Esophagus mucosa (tissue), 1 donor: Measurements from ENCODE around the gene NT5C1A. TPM values are rescaled to one million over a fixed set of nuclear protein-coding genes. Genes with fewer than 3 reads are reported as not detected.
A peak's percentile ranks its signal among the peaks of the same experiment; 100 is the strongest.

ENCODE experiments used
- ATAC-seq: fragments of 200-7000 bp; cut with Tn5 transposase; one replicate; pipeline ENCODE4 v1.9.1; 2020
- total RNA-seq: library from RNA; stranded (reverse); gene quantifications from one replicate; pipeline ENCODE4 v1.2.4, GENCODE V29; 2023
- donor health status: DM: yes; HTN: yes; CAD: no.

The NT5C1A gene
- total RNA-seq, 1 donor from 2014 or later = not detected

- ATAC-seq = no peak
Measured at GRCh38 chr1:39635205-39635870, 36.6 kb downstream of the NT5C1A start.

GRCh38 chr1:39633422-39633821 lies 38.5 kb downstream of the NT5C1A start:
- no peak for ATAC-seq

- peak; percentile 34 for ATAC-seq
Measured at GRCh38 chr1:39632682-39633417, 39.1 kb downstream of the NT5C1A start.

- no peak for ATAC-seq
Measured at GRCh38 chr1:39632323-39632681, 39.6 kb downstream of the NT5C1A start.

GRCh38 chr1:39631361-39632322 lies 40.3 kb downstream of the NT5C1A start:
- ATAC-seq = no peak

- ATAC-seq = no peak
Measured at GRCh38 chr1:39628807-39629350, 43.0 kb downstream of the NT5C1A start.

- no peak for ATAC-seq
Measured at GRCh38 chr1:39626646-39627045, 45.3 kb downstream of the NT5C1A start.

- ATAC-seq = peak; percentile 38
Measured at GRCh38 chr1:39625462-39626273, 46.2 kb downstream of the NT5C1A start.

GRCh38 chr1:39625009-39625408 lies 46.9 kb downstream of the NT5C1A start:
- ATAC-seq = no peak

- no peak for ATAC-seq
Measured at GRCh38 chr1:39623053-39623452, 48.9 kb downstream of the NT5C1A start.

GRCh38 chr1:39622427-39622826 lies 49.5 kb downstream of the NT5C1A start:
- no peak for ATAC-seq

- no peak for ATAC-seq
Measured at GRCh38 chr1:39620659-39621165, 51.2 kb downstream of the NT5C1A start.

- no peak for ATAC-seq
Measured at GRCh38 chr1:39617488-39618049, 54.3 kb downstream of the NT5C1A start.

- no peak for ATAC-seq
Measured at GRCh38 chr1:39615086-39615673, 56.7 kb downstream of the NT5C1A start.

GRCh38 chr1:39614488-39614887 lies 57.4 kb downstream of the NT5C1A start:
- ATAC-seq = no peak

GRCh38 chr1:39613250-39613649 lies 58.7 kb downstream of the NT5C1A start:
- no peak for ATAC-seq

GRCh38 chr1:39609618-39610331 lies 62.1 kb downstream of the NT5C1A start:
- ATAC-seq = peak; percentile 59
